Measurements from ENCODE around the gene KBTBD3. TPM values are rescaled to one million over a fixed set of nuclear protein-coding genes. Genes with fewer than 3 reads are reported as not detected.

KBTBD3 gene
- total RNA-seq, 2 experiments from 2014 or later, result 9.2 to 11.6 TPM

DNA sequence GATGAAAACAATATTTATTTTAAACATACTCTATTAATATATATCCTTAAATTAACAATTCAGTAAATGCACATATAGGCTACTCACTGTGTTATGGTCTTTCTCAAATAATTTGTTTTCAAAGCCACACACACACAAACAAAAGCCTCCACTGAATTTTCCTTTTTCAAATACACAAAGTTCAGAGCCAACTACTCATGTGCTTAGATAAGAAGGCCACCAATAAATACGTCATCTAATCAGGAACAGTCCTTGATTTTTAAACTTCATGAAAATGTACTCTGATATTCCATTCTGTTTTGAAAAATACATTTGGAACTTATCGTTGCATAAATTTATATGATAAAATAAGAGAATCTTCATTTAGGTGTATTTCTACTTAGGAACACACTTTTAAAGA, 26.0 kb downstream of the KBTBD3 start:
- H3K27ac Mint-ChIP-seq, result no peak overlapping the region
- DNase-seq, result no peak
- no peaks in the 10 kb centered on the region for H3K27me3 Mint-ChIP-seq
- ChIA-PET CTCF (no interaction called here), POLR2A (no interaction called here)
- H3K4me3 Mint-ChIP-seq, result no peak overlapping the region
- H3K9me3 Mint-ChIP-seq, result no peaks in the 10 kb centered on the region
- no peaks in the 10 kb centered on the region for H3K36me3 Mint-ChIP-seq (ENCODE audit: low read depth)
- no peaks in the 10 kb centered on the region for H3K4me1 Mint-ChIP-seq

DNA sequence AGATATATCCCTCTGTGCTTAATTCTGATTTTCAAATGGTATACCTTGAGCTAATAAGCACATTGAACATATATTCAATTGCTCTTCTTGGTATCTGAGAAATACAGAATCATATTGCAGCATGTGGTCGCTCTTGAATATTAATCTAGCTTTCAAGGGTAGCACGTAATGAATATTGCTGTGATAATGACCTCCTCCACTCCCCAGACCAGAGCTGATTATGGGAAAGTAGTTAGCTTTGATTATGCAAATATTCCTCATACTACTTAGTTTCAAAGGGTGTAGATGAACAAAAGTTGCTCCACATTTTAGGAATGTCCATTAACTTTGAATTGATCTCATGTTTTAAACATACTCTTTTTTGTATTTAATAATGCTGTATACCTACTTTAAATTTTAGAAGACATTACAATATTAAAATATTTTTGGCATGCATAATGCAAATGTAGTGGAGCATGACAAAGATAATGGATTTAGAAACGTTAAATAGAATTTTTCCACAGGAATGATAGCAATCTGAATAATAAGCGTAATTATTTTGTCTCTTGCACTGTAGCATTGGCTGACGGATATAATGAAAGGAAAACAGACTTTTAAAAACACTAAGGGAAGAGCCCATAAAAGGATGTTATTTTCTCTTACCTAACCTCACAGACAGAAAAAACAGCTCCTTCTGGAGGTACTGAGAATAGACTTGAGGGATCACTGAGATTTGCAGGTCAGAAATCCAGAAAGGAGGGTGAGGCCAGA, 27.2 kb downstream of the KBTBD3 start:
- DNase-seq, result no peak
- Mint-ChIP-seq H3K4me3 (no peak overlapping the region), H3K27me3 (no peaks in the 10 kb centered on the region), H3K36me3 (ENCODE audit: low read depth) (no peaks in the 10 kb centered on the region), H3K4me1 (no peaks in the 10 kb centered on the region), H3K9me3 (no peaks in the 10 kb centered on the region), H3K27ac (no peak overlapping the region)
- ChIA-PET CTCF (no interaction called here), POLR2A (no interaction called here)

DNA sequence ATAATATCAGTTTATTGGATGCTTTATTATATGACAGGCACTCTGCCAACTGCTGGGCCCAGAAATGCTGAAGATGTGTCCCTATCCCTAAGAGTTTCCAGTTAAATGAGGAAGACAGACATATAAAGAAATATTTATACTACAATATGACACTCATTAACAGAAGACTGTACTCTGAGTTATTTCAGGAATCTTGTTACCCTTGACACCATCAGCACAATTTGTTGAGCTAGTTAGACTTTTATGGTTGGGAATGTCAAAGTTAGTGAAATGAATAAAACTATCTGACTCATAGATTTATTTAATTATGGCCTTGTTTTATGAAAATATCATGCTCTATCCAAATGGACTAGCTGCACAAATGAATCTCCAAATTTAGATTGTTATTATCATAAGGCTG, 29.5 kb downstream of the KBTBD3 start:
- ChIA-PET POLR2A (no interaction called here), CTCF (no interaction called here)
- Mint-ChIP-seq H3K9me3 (no peaks in the 10 kb centered on the region), H3K4me1 (peaks cover 9% of the 10 kb centered on the region), H3K4me3 (no peak overlapping the region), H3K27me3 (no peaks in the 10 kb centered on the region), H3K36me3 (ENCODE audit: low read depth) (no peaks in the 10 kb centered on the region), H3K27ac (no peak overlapping the region)
- DNase-seq, result no peak

DNA sequence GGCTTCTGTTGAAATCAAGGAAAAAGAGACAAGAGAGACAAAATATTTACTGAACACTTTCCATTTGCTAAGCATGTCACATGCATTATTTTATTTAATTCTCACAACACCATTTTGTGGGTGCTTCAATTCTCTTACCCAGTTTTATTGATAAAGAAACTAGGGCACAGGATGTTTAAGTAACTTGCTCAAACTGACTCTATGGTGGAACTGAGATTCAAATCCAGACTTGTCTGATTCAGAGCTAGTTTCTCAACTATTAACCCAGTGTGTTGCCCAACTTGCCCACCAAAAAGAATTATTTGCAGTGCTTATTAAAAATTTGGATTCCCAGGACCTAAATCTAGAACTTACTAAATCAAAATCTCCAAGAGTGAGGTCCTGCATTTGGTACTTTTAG, 33.6 kb downstream of the KBTBD3 start:
- CTCF ChIA-PET, result interaction anchor here (0.8 kb wide), 1 partner anchor 33 kb away, joined by 3 read pairs; the partner anchor contains the start of genes AASDHPPT and KBTBD3

DNA sequence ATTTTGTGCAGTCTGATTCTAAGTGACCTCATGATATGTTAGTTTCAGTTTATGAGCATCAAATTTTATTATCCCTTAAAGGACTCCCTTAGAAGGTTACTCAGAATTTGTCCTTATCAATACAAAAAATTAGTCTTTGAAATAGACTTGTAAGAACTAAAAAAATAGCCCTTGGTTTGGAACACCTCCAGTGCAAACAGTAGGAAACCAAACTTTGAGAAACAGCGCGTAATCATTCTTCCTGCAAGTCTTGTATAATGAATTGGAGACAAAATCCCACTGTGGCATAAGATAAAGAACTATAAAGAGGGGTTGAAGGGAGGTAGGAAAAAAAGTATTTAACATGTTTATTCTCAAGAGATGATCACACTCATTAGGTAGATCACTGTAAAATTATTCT, 44.3 kb downstream of the KBTBD3 start:
- H3K4me3 Mint-ChIP-seq, result no peak overlapping the region
- ChIA-PET CTCF (interaction anchor here (1.5 kb wide), 1 partner anchor 44 kb away, joined by 4 read pairs; the partner anchor contains the start of genes AASDHPPT and KBTBD3), POLR2A (no interaction called here)
- no peaks in the 10 kb centered on the region for H3K36me3 Mint-ChIP-seq (ENCODE audit: low read depth)
- no peak overlapping the region for H3K27ac Mint-ChIP-seq
- H3K27me3 Mint-ChIP-seq, result peaks cover 3% of the 10 kb centered on the region
- no peaks in the 10 kb centered on the region for H3K9me3 Mint-ChIP-seq
- peaks cover 13% of the 10 kb centered on the region for H3K4me1 Mint-ChIP-seq
- DNase-seq, result no peak

More for the DNA sequence above, 33.6 kb downstream of the KBTBD3 start:
- no peak for DNase-seq
- Mint-ChIP-seq H3K27ac (no peak overlapping the region), H3K9me3 (no peaks in the 10 kb centered on the region), H3K4me1 (peaks cover 12% of the 10 kb centered on the region), H3K4me3 (no peak overlapping the region), H3K27me3 (no peaks in the 10 kb centered on the region), H3K36me3 (ENCODE audit: low read depth) (no peaks in the 10 kb centered on the region)
- POLR2A ChIA-PET, result no interaction called here

DNA sequence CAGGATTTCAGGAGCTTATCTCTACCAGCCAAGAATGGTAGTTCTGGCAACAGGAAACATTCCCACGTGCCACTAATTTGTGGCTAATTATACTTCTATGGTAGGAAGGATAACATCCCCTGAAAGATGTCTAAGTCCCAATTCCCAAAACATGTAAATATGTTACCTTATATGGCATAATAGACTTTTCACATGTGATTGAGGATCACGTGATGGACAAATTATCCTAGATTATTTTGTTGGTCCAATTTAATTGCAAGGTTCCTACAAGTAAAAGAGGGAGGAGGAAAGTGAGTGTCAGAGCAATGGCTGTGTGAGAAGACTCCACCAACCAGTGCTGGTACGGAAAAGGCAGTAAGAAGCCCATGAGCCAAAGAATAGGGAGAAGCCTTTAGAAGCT, 45.2 kb downstream of the KBTBD3 start:
- CTCF ChIA-PET, result interaction anchor here (1.5 kb wide), 1 partner anchor 45 kb away, joined by 4 read pairs; the partner anchor contains the start of genes AASDHPPT and KBTBD3
- no peak overlapping the region for H3K4me3 Mint-ChIP-seq
- H3K4me1 Mint-ChIP-seq, result peaks cover 13% of the 10 kb centered on the region
- no peak overlapping the region for H3K27ac Mint-ChIP-seq
- peaks cover 3% of the 10 kb centered on the region for H3K27me3 Mint-ChIP-seq
- no peak for DNase-seq
- POLR2A ChIA-PET, result no interaction called here
- peaks cover 2% of the 10 kb centered on the region for H3K9me3 Mint-ChIP-seq
- H3K36me3 Mint-ChIP-seq (ENCODE audit: low read depth), result no peaks in the 10 kb centered on the region

DNA sequence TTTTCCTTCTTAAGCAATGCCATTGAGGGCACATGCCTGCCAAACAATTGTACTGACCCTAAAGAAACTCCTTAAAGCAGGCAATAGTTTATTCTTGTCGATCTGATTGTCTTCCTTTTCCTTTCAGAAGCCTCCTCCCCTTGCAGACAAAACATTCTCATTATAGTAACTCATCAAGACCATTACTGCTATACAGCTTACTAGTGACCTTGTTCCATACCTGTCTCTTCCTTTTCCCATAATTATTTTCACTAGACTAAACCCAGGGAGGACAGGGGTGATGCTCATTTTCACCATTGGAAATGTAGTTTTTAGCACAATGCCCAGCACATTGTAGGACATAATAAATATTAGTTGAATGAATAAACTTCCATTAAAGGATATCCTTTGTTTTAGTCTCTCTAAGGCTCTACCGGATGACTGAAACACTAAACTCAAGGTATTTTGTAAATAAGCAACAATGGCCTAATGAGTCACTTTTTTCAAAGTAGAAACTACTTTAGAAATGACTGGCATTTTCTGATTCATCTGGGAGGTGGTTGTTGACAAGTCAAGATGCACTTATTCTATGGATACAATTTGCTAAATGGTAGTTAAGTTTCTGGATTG, 45.8 kb downstream of the KBTBD3 start:
- Mint-ChIP-seq H3K27me3 (peaks cover 3% of the 10 kb centered on the region), H3K4me3 (no peak overlapping the region), H3K4me1 (peaks cover 13% of the 10 kb centered on the region), H3K27ac (no peak overlapping the region), H3K36me3 (ENCODE audit: low read depth) (no peaks in the 10 kb centered on the region), H3K9me3 (peaks cover 2% of the 10 kb centered on the region)
- DNase-seq, result no peak
- POLR2A ChIA-PET, result no interaction called here
- CTCF ChIA-PET, result interaction anchor here (1.0 to 1.2 kb wide), 2 partner anchors 13 to 28 kb away, joined by 3 read pairs; no protein-coding TSS in a partner anchor

DNA sequence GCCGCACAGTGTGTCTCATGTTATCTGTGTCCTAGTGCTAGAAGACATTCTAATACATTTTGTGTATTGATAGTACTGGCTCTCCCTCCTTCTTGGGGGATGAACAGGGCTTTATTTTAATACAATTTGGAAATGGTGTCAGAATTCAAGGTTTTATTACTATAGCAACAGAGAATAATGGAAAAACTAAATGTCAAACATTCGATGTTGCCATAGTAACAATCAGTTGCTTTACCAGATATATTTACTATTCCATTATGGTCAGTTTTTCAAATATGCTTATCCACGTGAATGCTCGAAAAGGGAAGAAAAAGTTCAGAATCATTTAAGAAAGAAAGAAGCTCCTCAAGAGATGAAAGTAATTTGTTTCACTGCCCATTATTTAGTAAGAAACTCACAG, 46.5 kb downstream of the KBTBD3 start:
- ChIA-PET CTCF (interaction anchor here (1.0 to 1.2 kb wide), 2 partner anchors 12 to 29 kb away, joined by 3 read pairs; no protein-coding TSS in a partner anchor), POLR2A (no interaction called here)
- Mint-ChIP-seq H3K4me3 (no peak overlapping the region), H3K27me3 (peaks cover 8% of the 10 kb centered on the region), H3K36me3 (ENCODE audit: low read depth) (no peaks in the 10 kb centered on the region), H3K4me1 (peaks cover 13% of the 10 kb centered on the region), H3K27ac (no peak overlapping the region), H3K9me3 (peaks cover 2% of the 10 kb centered on the region)
- DNase-seq, result no peak

DNA sequence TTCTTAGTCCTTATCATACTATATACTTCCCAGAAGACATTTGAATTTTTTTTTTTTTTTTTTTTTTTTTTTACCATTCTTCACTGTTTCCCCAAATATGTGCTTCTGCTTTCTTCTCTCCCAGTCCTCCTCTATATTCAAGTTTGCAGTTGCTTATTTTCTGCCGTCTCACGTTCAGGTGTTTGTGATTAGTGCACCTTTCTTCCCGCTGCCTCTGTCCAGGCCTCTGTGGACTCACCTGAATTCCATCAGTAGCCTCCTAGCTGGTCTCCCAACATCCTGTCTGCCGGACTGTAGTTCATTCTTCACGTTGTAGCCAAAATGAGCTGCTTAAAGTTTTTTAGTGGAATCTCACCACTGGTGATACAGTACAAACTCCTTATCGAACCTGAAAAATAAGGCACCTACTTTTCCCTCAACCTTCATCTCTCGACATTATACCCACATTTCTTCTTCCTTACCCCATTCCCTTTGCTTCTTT, 54.3 kb downstream of the KBTBD3 start:
- ChIA-PET CTCF (interaction anchor here (1.6 kb wide), 1 partner anchor 54 kb away, joined by 7 read pairs; the partner anchor contains the start of genes AASDHPPT and KBTBD3), POLR2A (interaction anchor here (1.2 to 2.7 kb wide), 2 partner anchors 31 to 54 kb away, joined by 3 to 17 read pairs; partner anchors contain the start of genes AASDHPPT and KBTBD3)
- H3K9me3 Mint-ChIP-seq, result peaks cover 2% of the 10 kb centered on the region
- H3K4me1 Mint-ChIP-seq, result peaks cover 39% of the 10 kb centered on the region
- H3K36me3 Mint-ChIP-seq (ENCODE audit: low read depth), result peaks cover 21% of the 10 kb centered on the region
- H3K27me3 Mint-ChIP-seq, result peaks cover 5% of the 10 kb centered on the region
- peak overlapping the region; percentile 87 for H3K4me3 Mint-ChIP-seq
- no peak for DNase-seq
- H3K27ac Mint-ChIP-seq, result peak overlapping the region; percentile 71

DNA sequence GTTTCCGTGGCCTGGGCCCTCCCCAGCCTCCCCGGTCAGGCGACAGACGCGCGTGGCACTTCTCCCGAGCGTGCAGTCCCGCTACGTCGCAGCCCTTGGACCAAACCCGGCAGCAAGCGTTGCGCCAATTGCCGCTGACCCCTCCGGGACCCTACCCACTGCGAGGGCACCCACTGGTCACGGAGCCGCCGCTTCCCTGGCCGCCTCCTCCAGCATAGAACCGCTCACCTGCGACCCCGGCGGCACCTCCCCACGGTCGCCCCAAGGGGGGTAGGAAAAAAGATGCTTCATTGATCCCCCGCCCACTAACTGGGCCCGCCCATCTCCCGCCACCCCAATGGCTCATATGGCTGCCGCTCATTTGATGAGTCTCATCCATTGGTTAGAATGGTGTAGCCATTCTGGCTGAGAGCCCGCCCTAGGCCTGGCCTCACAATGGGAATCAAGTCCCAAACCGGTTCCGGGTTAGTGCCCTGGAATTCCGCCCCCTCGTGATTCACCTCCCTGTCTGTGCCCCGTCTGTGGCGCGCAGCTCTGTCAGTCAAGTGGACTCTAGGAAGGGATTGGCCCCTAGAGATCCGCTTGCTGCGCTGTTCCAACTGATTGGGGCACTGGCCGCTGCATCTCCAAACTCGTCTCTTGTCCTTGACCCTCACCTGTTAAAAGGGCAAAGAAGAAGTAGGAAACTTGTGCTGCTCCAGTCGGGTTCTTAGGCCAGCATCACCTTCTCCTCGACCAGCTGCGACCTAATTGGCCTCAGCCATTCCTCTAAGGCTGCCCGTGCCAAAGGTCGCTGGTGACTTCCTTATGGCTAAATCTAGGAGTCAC, 55.0 kb downstream of the KBTBD3 start, which contains the start of gene MSANTD4:
TSS of gene MSANTD4 (minus strand) at position 274 of the 828 bp plus-strand sequence. CDS start 11,323 bp downstream, outside the sequence.
- Mint-ChIP-seq H3K4me1 (peaks cover 40% of the 10 kb centered on the region), H3K9me3 (no peaks in the 10 kb centered on the region), H3K4me3 (peak within 1 kb of the TSS; percentile 87), H3K36me3 (ENCODE audit: low read depth) (peaks cover 21% of the 10 kb centered on the region), H3K27me3 (peaks cover 5% of the 10 kb centered on the region), H3K27ac (peak within 1 kb of the TSS; percentile 71)
- POLR2A ChIA-PET, result interaction anchor here (1.2 to 2.7 kb wide), 2 partner anchors 32 to 55 kb away, joined by 3 to 17 read pairs; partner anchors contain the start of genes AASDHPPT and KBTBD3
- CTCF ChIA-PET, result interaction anchor here (1.6 kb wide), 1 partner anchor 54 kb away, joined by 7 read pairs; the partner anchor contains the start of genes AASDHPPT and KBTBD3
- DNase-seq, result peak; percentile 97

DNA sequence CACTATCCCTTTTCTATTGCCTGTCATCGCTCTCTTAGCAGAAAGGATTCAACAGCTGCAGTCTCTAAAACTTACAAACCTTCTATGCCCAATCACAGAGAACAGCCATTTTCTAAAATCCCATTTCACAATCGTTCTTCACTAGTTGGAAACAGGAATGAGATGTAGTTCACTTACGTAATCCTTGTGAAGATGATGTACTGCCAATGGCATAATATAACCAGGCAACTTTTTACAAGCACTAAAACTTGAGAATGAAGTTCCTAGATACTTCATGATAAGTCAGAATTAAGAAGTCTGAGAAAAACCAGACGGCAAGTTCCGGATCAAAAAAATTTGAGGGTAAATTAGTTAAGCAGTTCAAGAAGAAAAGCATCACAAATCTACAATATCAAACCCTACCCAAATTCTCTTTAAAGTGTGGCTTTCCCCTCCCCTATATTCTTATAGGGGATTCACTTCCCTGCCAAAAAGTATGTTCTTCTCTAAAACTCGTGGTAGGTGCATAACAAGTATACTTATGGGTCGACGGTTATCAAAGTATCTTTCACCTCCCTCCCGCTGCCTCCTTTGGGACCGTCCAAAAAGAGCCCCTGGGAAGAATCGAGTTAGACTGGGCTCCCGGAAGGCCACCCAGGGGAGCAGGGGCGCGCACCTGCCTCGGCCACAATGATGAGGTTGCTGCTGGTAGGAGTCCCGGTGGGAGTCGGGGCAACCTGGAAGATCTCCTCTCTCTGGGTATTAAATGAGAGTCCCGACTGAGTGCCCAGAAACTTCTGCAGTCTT, 55.8 kb downstream of the KBTBD3 start:
- CTCF ChIA-PET, result no interaction called here
- Mint-ChIP-seq H3K27ac (peak overlapping the region; percentile 60), H3K9me3 (no peaks in the 10 kb centered on the region)

DNA sequence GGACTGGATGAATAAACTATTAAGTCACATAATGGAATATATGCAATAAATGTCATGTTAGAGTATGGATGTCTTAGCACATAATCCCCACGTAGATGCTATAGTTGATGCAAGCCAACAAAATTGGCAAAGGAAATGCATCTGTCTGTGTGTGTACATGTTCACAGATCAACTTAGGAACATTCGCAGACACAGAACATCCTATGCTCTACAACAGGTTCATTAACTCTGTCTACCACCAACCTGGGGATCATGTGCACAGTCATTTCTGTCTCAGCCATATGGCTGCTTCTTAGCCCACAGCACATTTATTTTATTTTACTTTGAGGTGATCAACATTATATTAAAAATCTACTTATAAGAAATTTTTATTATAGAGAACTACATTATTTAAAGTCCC, 60.1 kb downstream of the KBTBD3 start:
- ChIA-PET CTCF (no interaction called here), POLR2A (no interaction called here)
- no peaks in the 10 kb centered on the region for H3K27me3 Mint-ChIP-seq
- no peak overlapping the region for H3K27ac Mint-ChIP-seq
- peaks cover 48% of the 10 kb centered on the region for H3K36me3 Mint-ChIP-seq (ENCODE audit: low read depth)
- DNase-seq, result no peak
- peaks cover 45% of the 10 kb centered on the region for H3K4me1 Mint-ChIP-seq
- no peaks in the 10 kb centered on the region for H3K9me3 Mint-ChIP-seq
- H3K4me3 Mint-ChIP-seq, result no peak overlapping the region

More for the DNA sequence above, 55.8 kb downstream of the KBTBD3 start:
- POLR2A ChIA-PET, result no interaction called here
- Mint-ChIP-seq H3K36me3 (ENCODE audit: low read depth) (peaks cover 24% of the 10 kb centered on the region), H3K4me3 (peak overlapping the region; percentile 87), H3K4me1 (peaks cover 48% of the 10 kb centered on the region), H3K27me3 (peaks cover 5% of the 10 kb centered on the region)
- no peak for DNase-seq
